SK-N-MC (cell line): ENCODE data around the gene TGM6.

Source experiments
- EZH2 ChIP-seq: fragments of 200-600 bp; sonication (generic); IDR thresholded peaks from one replicate; pipeline ENCODE4 v1.6.1; 2017; ENCODE audit warnings: antibody characterized with exemption
- FOXP2 ChIP-seq: optimal IDR thresholded peaks from 2 replicates; pipeline ENCODE3; 2011; ENCODE audit warnings: mild to moderate bottlenecking, moderate library complexity; ENCODE audit not compliant: insufficient read depth; ENCODE audit errors: extremely low read length, control extremely low read depth
- POLR2AphosphoS5 ChIP-seq: IDR thresholded peaks from 2 replicates; pipeline ENCODE4 v1.6.1; 2012; ENCODE audit warnings: mild to moderate bottlenecking, low read depth, low read length, borderline replicate concordance

- TF ChIP-seq EZH2 (no peak), POLR2AphosphoS5 (no peak), FOXP2 (no peak)
Measured at GRCh38 chr20:2449386-2449785, 68.7 kb downstream of the TGM6 start.
